HG03378 (cell line): ENCODE data around the gene DNAJC18.
"Not testable (repeated sequence)": the region's sequence is repeated elsewhere in the genome, so short reads cannot be mapped to it uniquely, and the experiment has no call there.

Source experiments
- ATAC-seq: cut with Tn5 transposase; IDR thresholded peaks from one replicate; pipeline ENCODE4 v1.9.1; 2021; ENCODE audit warnings: mild to moderate bottlenecking, moderate library complexity; ENCODE audit not compliant: unreplicated experiment

Gene DNAJC18

DNA sequence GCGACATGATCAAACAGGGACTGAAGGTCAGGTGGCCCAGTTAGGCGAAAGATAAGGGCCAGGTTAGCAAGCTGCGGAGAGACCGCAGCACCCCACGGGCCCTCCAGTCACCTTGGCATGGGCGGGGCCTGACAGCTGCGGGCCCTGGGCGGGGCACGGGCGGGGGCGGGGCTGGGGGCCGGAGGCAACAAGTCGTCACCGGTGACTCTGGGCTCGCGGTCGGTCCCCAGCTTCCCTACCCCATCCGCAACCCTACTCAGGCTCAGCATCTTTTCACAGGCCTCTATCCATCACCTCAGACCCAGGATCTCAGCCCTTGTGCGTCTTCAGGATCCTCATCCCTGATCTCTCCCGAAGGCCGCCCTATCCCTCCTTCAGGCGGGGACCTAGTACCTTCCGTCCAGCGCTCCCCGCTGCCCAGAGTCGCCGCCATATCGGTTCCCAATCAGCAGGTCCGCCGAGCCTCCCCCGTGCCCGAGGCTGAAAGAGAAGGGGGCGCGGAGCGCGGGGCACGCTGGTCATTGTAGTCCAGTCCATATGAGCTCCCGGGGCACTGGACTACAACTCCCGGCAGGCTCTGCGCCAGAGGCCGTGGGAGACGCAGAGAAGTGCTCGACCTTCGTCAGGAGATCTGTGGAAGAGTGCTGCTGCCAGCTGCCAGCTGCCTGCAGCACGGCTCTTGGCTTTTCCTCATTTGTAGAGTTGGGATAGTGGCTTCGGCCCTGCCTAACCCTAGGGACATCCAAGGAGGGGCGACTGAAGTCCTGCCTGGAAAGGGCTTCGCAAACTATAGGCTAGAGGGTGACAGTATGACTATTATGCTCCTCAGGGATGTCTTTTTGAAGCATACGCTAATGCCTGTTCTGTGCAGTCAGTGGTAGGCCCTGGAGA lies at the start of gene DNAJC18:
Gene DNAJC18, minus strand, starts transcription at position 513 of the 891 bp plus-strand sequence. Its CDS starts 80 bp downstream, at position 433.
- ATAC-seq, result peak; percentile 76

DNA sequence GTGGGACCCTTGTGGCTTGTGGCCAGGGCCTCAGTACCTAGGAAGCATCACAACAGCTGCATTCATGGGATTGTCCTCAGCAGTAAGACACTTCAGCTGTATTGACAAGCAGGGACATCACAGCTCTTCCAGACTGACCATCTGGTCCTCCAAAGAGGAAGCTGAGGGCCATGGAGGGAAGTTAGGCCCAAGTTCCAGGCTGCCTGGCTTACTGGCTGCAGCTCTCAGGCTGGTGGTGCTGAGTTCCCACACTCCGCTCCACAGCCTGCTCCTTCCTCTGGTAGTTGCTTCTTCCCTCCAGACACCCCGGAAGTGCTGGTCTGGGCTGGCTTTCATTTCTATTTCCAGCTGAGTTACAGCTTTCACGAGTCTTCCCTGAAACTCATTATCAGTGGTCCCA lies 48.9 kb upstream of the DNAJC18 start:
- no peak for ATAC-seq

GRCh38 chr5:139486201-139486600 lies 46.9 kb upstream of the DNAJC18 start:
- ATAC-seq, result no peak

DNA sequence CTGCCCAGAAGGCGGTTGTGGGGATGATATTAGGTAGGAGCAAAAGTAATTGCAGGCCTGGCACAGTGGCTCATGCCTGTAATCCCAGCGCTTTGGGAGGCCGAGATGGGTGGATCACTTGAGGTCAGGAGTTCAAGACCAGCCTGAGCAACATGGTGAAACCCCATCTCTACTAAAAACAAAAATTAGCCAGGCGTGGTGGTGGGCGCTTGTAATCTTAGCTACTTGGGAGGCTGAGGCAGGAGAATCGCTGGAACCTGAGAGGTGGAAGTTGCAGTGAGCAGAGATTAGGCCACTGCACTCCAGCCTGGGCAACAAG lies 43.5 kb upstream of the DNAJC18 start:
- not testable (repeated sequence) for ATAC-seq

- peak; percentile 48 for ATAC-seq
Observed at GRCh38 chr5:139482050-139482889, 42.9 kb upstream of the DNAJC18 start, which contains the start of gene STING1. STING1 (minus strand) TSS chr5:139482758; CDS start chr5:139481704, 1,054 bp downstream.

- peak; percentile 24 for ATAC-seq
Observed at GRCh38 chr5:139481580-139482049, 42.3 kb upstream of the DNAJC18 start.

- ATAC-seq, result no peak
Observed at GRCh38 chr5:139481122-139481533, 41.8 kb upstream of the DNAJC18 start.

DNA sequence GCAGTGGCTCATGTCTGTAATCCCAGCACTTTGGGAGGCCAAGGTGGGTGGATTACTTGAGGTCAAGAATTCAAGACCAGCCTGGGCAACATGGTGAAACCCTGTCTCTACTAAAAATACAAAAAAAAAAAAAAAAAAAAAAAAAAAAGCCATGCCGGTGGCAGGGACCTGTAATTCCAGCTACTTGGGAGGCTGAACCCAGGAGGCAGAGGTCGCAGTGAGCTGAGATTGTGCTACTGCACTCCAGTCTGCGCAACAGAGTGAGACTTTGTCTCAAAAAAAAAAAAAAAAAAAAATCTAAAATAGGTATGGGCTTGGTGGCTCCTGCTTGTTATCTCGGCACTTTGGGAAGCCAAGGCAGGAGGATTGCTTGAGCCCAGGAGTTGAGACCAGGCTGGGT lies 40.4 kb upstream of the DNAJC18 start:
- not testable (repeated sequence) for ATAC-seq

GRCh38 chr5:139478657-139479423 lies 39.5 kb upstream of the DNAJC18 start:
- ATAC-seq, result not testable (repeated sequence)

DNA sequence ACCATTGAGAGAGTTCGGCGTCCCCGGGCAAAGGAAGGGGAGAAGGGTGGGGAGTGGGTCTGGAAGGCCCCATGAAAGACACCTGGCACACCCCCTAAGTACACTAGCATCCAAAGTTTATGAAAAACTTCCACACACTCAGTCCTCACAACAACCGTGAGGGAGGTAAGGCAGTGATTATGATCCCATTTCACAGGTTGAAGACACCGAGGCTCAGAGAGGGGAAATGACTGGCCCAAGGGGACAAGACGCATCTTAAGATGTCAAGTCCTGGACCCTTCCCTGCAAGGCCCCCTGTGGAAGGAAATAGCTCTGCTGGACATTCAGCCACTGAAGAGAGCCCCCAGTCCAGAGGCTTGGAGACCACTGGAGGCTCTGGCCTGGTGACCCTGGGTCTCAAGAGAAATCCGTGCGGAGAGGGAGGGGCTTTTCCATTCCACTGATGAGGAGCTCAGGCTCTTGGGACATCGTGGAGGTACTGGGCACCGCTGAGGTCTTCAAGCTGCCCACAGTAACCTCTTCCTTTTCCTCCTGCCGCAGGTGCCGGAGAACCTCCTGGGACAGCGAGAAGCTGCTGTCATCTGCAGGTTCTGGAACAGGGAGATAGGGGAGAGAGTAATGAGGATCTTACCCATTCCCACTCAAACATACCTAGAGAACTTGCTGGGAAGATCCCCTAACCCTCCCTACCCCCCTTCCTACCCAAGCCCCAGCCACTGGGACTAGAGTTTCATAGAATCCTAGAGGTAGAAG lies 36.7 kb upstream of the DNAJC18 start:
- no peak for ATAC-seq

DNA sequence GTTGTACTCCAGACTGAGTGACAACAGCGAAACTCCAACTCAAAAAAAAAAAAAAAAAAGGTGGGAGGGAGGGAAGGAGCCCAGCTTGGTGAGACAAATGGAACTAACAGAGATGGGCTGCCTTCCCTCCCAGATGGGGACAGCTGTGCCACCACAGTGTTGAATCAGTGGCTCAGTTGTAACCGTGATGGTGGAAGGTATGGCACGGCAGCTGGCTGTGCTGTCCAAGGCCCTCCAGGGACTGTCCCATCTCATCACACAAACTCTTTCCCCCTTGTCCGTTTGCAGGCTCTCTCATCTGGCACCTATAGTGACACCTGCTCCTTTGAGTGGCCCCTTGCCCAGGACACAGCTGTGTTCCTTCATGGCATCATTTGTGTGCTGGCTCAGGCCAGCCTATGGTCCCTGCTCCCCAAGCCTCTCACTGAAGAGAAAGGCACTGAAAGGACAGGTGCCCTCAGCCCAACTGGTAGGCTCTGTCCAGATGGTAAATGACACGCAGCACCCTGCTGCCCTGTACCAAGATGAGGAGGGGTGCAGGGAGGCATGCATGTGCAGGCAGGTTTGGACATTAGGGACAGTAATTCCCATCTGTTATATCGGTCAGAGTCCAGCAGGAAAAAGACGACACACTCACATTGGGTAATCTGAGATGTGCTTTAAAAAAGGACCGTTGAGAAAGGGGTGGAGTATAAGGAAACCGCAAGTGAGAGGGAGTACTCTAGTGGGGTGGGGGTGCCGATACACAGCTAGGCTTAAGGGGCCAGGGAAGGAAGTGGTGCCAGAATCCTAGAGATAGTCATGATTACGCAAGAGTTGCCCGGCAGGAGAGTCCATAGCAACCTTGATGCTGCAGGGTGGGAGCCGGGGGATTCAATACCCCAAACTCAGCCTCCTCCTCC lies 35.8 kb upstream of the DNAJC18 start:
- no peak for ATAC-seq

- ATAC-seq, result no peak
Observed at GRCh38 chr5:139473565-139473964, 34.2 kb upstream of the DNAJC18 start.

- no peak for ATAC-seq
Observed at GRCh38 chr5:139473105-139473504, 33.8 kb upstream of the DNAJC18 start.

- no peak for ATAC-seq
Observed at GRCh38 chr5:139472386-139473030, 33.2 kb upstream of the DNAJC18 start.

DNA sequence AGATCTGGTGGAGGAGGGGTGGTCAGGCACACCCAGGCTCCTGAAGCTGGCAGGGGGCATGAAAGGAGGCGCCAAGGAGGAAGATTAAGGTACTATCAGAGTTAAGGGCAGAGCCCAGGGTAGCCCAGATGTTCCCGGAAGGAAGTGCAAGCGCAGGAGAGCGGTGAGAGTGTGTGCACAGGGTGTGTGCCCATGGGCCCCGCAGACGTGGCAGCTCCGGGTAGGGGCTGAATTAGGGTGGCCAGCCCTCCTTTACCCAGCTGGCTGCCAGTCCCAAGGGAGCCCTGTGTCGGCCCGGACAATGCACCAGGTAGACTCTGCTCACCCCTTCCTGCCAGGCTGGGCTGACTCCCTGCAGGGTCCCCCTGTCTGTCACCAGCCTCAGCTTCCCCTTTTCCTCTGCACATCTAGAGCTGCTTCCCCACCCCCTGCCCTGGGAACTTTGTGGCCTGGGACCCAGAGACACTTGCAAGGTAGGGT lies 31.5 kb upstream of the DNAJC18 start, which contains the start of gene SMIM33:
Gene SMIM33, plus strand, starts transcription at position 184 of the 480 bp plus-strand sequence. Its CDS starts 118 bp downstream, at position 302.
- ATAC-seq, result no peak

DNA sequence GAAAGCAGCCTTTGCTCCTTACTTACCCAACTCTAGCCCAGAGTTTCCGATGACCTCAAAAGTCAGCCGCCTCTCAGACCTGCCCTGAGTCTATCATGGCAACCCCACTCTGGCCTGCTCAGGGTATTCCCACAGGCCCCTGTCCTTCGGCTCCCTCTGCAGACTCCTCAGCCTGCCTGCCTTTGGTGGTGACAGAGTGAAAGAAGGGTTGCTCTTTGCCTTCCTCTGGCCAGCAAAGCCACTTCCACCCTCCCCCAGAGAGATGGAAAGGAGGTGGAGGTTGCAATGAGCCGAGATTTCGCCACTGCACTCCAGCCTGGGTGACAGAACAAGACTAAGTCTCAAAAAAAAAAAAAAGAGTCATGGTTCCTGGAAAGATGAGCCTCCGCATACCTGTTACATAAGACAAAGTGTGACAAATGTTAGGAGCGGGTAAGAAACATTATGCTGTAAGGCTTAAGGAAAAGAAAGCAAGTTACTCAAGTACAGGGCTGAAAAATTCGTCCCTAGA lies 29.2 kb upstream of the DNAJC18 start:
- no peak for ATAC-seq

DNA sequence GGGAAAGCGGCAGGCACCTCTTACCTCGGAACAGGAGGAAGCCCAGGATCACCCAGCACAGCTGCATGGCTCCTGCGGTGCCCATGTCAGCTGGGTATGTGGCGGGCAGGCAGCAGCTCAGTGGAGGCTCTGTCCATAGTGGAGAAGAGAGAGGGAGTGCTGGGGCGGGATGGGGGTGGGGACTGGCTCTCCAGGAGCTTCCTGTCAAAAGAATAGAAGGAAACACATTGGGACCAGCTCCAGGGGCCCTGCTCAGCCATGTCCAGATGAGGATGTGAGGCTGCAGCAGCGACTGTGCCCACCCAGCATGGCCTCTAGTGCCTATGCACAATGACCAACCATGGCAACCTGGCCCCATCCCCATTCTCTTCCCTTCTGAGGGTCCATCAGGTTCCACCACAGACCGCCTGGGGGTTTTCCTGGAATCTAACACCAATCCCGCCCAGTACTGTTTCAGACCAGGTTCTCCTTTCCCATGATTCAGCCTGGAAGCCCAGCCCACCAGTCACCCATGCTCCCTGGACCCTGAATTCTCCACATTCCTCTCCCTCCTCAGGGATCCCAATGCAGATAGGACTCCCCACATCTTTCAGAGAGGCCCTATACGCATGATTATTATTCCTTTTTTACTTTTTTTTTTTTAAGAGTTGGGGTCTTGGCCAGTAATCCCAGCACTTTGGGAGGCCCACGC lies 23.4 kb upstream of the DNAJC18 start, which contains the start of gene ECSCR:
Gene ECSCR, minus strand, starts transcription at position 158 of the 691 bp plus-strand sequence. Its CDS starts 73 bp downstream, at position 85.
- no peak for ATAC-seq
